HEK293 (cell line): ENCODE results near the gene GRK5.

Experiments
- CTCF ChIA-PET: fragments of 350-600 bp; formaldehyde crosslinking; extraction: SDS; loops from one replicate; lab custom pipeline; 2021; ENCODE audit warnings: antibody characterized with exemption; lab: Yijun Ruan, JAX
- POLR2A ChIA-PET: fragments of 300-600 bp; formaldehyde crosslinking; extraction: SDS; loops from one replicate; lab custom pipeline; 2020; ENCODE audit warnings: antibody characterized with exemption, inconsistent platforms; lab: Yijun Ruan, JAX
- H3K27ac ChIP-seq: fragments of 200-500 bp; sonication (Bioruptor generic); 2 replicates; pipeline ENCODE4 v1.5.1; 2014; ENCODE audit warnings: low read depth, low read length, control low read depth, inconsistent platforms; ENCODE audit errors: extremely low read depth
- H3K36me3 ChIP-seq, 2 experiments: fragments of 200-500 bp in 1 of 2; sonication (Bioruptor generic) in 1 of 2; 1 replicate in 1 of 2; 2 replicates in 1 of 2; pipeline ENCODE4 v1.5.1; 2014 to 2017; ENCODE audit warnings: inconsistent platforms in 2 of 2, low read length in 2 of 2; ENCODE audit not compliant: control insufficient read depth in 2 of 2, insufficient read depth in 1 of 2
- H3K4me1 ChIP-seq: fragments of 200-500 bp; sonication (Bioruptor generic); 2 replicates; pipeline ENCODE4 v1.5.1; 2014; ENCODE audit warnings: mild to moderate bottlenecking, low read length, inconsistent platforms; ENCODE audit not compliant: control insufficient read depth, insufficient read depth
- H3K4me3 ChIP-seq: 2 replicates; pipeline ENCODE4 v1.5.1; 2011; ENCODE audit warnings: low read depth, mild to moderate bottlenecking, control low read depth, low read length, moderate library complexity
- H3K9me3 ChIP-seq: fragments of 200-500 bp; sonication (Bioruptor generic); 2 replicates; pipeline ENCODE4 v1.5.1; 2014; ENCODE audit warnings: low read depth, low read length, inconsistent platforms; ENCODE audit not compliant: control insufficient read depth, insufficient read depth
- BCL11A ChIP-seq: fragments of 450-650 bp; formaldehyde crosslinking; IDR thresholded peaks from 2 replicates; pipeline ENCODE4 v1.5.1; 2016; ENCODE audit warnings: low read depth, missing biosample characterization, missing genetic modification characterization
- BCL11B ChIP-seq: fragments of 450-650 bp; formaldehyde crosslinking; IDR thresholded peaks from 2 replicates; pipeline ENCODE4 v1.5.1; 2016; ENCODE audit warnings: low read depth, missing biosample characterization, missing genetic modification characterization
- MEIS1 ChIP-seq: sonication (generic); formaldehyde crosslinking; IDR thresholded peaks from 2 replicates; pipeline ENCODE4 v1.8.1; 2022; ENCODE audit warnings: missing genetic modification reagents, mild to moderate bottlenecking, borderline replicate concordance
- MZF1 ChIP-seq: fragments of 450-650 bp; formaldehyde crosslinking; IDR thresholded peaks from 2 replicates; pipeline ENCODE4 v1.5.1; 2017; ENCODE audit warnings: missing biosample characterization, missing genetic modification characterization, borderline replicate concordance
- PRDM1 ChIP-seq: fragments of 450-650 bp; formaldehyde crosslinking; IDR thresholded peaks from 2 replicates; pipeline ENCODE4; 2016; ENCODE audit warnings: missing biosample characterization, missing genetic modification characterization
- SP2 ChIP-seq: fragments of 450-650 bp; formaldehyde crosslinking; IDR thresholded peaks from 2 replicates; pipeline ENCODE4 v1.5.1; 2016; ENCODE audit warnings: missing biosample characterization, missing genetic modification characterization
- WT1 ChIP-seq: fragments of 450-650 bp; formaldehyde crosslinking; IDR thresholded peaks from 2 replicates; pipeline ENCODE4 v1.5.1; 2016; ENCODE audit warnings: missing biosample characterization, missing genetic modification characterization
- YY2 ChIP-seq: fragments of 450-650 bp; formaldehyde crosslinking; IDR thresholded peaks from 2 replicates; pipeline ENCODE4 v1.5.1; 2016; ENCODE audit warnings: missing biosample characterization, missing genetic modification characterization
- ZBTB21 ChIP-seq: fragments of 450-650 bp; formaldehyde crosslinking; IDR thresholded peaks from 2 replicates; pipeline ENCODE4 v1.5.1; 2017; ENCODE audit warnings: missing biosample characterization, missing genetic modification characterization
- ZEB2 ChIP-seq: fragments of 450-650 bp; formaldehyde crosslinking; IDR thresholded peaks from 2 replicates; pipeline ENCODE4 v1.5.1; 2016; ENCODE audit warnings: missing biosample characterization, missing genetic modification characterization
- ZNF133 ChIP-seq: fragments of 450-650 bp; formaldehyde crosslinking; IDR thresholded peaks from 2 replicates; pipeline ENCODE4 v1.5.1; 2016; ENCODE audit warnings: missing biosample characterization, missing genetic modification characterization
- ZNF157 ChIP-seq: fragments of 450-650 bp; formaldehyde crosslinking; IDR thresholded peaks from 2 replicates; pipeline ENCODE4 v1.5.1; 2016; ENCODE audit warnings: missing biosample characterization, missing genetic modification characterization
- ZNF221 ChIP-seq: fragments of 450-650 bp; formaldehyde crosslinking; IDR thresholded peaks from 2 replicates; pipeline ENCODE4 v1.5.1; 2017; ENCODE audit warnings: missing biosample characterization, missing genetic modification characterization, borderline replicate concordance
- ZNF274 ChIP-seq, 2 experiments: fragments of 200-500 bp in 1 of 2; fragments of 450-650 bp in 1 of 2; sonication (Bioruptor generic) in 1 of 2; formaldehyde crosslinking in 1 of 2; IDR thresholded peaks; 2 replicates each; pipeline versions ENCODE4 v1.5.1 to v1.6.1; 2014 to 2016; ENCODE audit warnings: borderline replicate concordance in 1 of 2, inconsistent platforms in 1 of 2, low read length in 1 of 2, missing biosample characterization in 1 of 2, missing genetic modification characterization in 1 of 2
- ZNF341 ChIP-seq: fragments of 450-650 bp; formaldehyde crosslinking; IDR thresholded peaks from 2 replicates; pipeline ENCODE4; 2016; ENCODE audit warnings: low read depth, missing biosample characterization, missing genetic modification characterization
- ZNF350 ChIP-seq: fragments of 450-650 bp; formaldehyde crosslinking; IDR thresholded peaks from 2 replicates; pipeline ENCODE4 v1.5.0; 2017; ENCODE audit warnings: missing biosample characterization, mild to moderate bottlenecking, missing genetic modification characterization
- ZNF660 ChIP-seq: fragments of 450-650 bp; IDR thresholded peaks from 2 replicates; pipeline ENCODE4 v1.5.1; 2018; ENCODE audit warnings: missing biosample characterization, mild to moderate bottlenecking, missing genetic modification characterization
- ZNF792 ChIP-seq: fragments of 450-650 bp; formaldehyde crosslinking; IDR thresholded peaks from 2 replicates; pipeline ENCODE4 v1.5.1; 2016; ENCODE audit warnings: missing biosample characterization, missing genetic modification characterization
- TF ChIP-seq, protein P1 (sequence below): fragments of 450-650 bp; formaldehyde crosslinking; IDR thresholded peaks from 2 replicates; pipeline ENCODE4 v1.5.1; 2016; ENCODE audit warnings: missing biosample characterization, missing genetic modification characterization, borderline replicate concordance
- TF ChIP-seq, protein P2 (sequence below): fragments of 450-650 bp; formaldehyde crosslinking; IDR thresholded peaks from 2 replicates; pipeline ENCODE4 v1.5.1; 2016; ENCODE audit warnings: missing biosample characterization, missing genetic modification characterization, borderline replicate concordance
- TF ChIP-seq, protein P3 (sequence below): fragments of 450-650 bp; formaldehyde crosslinking; IDR thresholded peaks from 2 replicates; pipeline ENCODE4 v1.5.1; 2017; ENCODE audit warnings: missing biosample characterization, mild to moderate bottlenecking, missing genetic modification characterization, moderate library complexity
- TF ChIP-seq, protein P4 (sequence below): fragments of 450-650 bp; formaldehyde crosslinking; conservative IDR thresholded peaks from 2 replicates; pipeline ENCODE4 v1.5.1; 2016; ENCODE audit warnings: low read depth, missing biosample characterization, missing genetic modification characterization

GRK5 gene

DNA sequence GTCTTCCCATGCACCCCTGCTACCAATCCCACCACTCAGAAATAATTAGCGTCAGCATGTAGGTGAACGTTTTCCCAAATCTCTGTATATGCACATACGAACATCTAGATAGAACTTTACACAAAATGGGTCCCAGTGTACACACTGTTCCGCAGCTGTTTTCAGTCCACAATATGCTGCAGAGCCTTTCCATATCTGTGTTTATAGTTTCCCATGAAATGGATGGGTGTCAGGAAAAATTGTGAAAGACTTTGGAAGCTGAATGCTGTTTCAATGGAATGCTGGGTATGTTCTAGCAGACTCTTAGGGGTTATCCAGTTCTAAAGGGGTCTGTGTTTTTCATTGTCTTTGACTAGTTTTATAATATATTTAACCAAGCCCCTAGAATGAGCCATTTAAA lies 13.8 kb downstream of the GRK5 start:
- CTCF ChIA-PET: interaction anchor here (2.4 kb wide), 1 partner anchor 12 kb away, joined by 10 read pairs; no protein-coding TSS in a partner anchor
- Histone ChIP-seq H3K4me1 (peaks cover 20% of the 10 kb centered on the region), H3K27ac (no peak overlapping the region), H3K4me3 (no peak overlapping the region), H3K36me3 (no peaks in the 10 kb centered on the region), H3K9me3 (no peaks in the 10 kb centered on the region)
- TF ChIP-seq ZNF157 (tag by site-specific recombination): no peak
- TF ChIP-seq BCL11A: no peak
- no peak for TF ChIP-seq SP2
- no peak for TF ChIP-seq ZNF274 (IDR thresholded peaks at IDR 0.05; ENCODE audit: low read length)
- no peak for TF ChIP-seq ZNF274 (tag by site-specific recombination; IDR thresholded peaks at IDR 0.05; ENCODE audit: borderline replicate concordance)
- TF ChIP-seq MEIS1 (CRISPR knock-in tag): no peak
- TF ChIP-seq ZNF221 (tag by site-specific recombination): no peak
- no peak for TF ChIP-seq ZNF350 (tag by site-specific recombination)
- TF ChIP-seq PRDM1 (tag by site-specific recombination): no peak
- TF ChIP-seq, protein P1, sequence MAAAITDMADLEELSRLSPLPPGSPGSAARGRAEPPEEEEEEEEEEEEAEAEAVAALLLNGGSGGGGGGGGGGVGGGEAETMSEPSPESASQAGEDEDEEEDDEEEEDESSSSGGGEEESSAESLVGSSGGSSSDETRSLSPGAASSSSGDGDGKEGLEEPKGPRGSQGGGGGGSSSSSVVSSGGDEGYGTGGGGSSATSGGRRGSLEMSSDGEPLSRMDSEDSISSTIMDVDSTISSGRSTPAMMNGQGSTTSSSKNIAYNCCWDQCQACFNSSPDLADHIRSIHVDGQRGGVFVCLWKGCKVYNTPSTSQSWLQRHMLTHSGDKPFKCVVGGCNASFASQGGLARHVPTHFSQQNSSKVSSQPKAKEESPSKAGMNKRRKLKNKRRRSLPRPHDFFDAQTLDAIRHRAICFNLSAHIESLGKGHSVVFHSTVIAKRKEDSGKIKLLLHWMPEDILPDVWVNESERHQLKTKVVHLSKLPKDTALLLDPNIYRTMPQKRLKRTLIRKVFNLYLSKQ: no peak
- TF ChIP-seq ZEB2 (tag by site-specific recombination): no peak
- no peak for TF ChIP-seq ZNF341 (tag by site-specific recombination)
- no peak for TF ChIP-seq ZNF133 (tag by site-specific recombination)
- TF ChIP-seq, protein P2, sequence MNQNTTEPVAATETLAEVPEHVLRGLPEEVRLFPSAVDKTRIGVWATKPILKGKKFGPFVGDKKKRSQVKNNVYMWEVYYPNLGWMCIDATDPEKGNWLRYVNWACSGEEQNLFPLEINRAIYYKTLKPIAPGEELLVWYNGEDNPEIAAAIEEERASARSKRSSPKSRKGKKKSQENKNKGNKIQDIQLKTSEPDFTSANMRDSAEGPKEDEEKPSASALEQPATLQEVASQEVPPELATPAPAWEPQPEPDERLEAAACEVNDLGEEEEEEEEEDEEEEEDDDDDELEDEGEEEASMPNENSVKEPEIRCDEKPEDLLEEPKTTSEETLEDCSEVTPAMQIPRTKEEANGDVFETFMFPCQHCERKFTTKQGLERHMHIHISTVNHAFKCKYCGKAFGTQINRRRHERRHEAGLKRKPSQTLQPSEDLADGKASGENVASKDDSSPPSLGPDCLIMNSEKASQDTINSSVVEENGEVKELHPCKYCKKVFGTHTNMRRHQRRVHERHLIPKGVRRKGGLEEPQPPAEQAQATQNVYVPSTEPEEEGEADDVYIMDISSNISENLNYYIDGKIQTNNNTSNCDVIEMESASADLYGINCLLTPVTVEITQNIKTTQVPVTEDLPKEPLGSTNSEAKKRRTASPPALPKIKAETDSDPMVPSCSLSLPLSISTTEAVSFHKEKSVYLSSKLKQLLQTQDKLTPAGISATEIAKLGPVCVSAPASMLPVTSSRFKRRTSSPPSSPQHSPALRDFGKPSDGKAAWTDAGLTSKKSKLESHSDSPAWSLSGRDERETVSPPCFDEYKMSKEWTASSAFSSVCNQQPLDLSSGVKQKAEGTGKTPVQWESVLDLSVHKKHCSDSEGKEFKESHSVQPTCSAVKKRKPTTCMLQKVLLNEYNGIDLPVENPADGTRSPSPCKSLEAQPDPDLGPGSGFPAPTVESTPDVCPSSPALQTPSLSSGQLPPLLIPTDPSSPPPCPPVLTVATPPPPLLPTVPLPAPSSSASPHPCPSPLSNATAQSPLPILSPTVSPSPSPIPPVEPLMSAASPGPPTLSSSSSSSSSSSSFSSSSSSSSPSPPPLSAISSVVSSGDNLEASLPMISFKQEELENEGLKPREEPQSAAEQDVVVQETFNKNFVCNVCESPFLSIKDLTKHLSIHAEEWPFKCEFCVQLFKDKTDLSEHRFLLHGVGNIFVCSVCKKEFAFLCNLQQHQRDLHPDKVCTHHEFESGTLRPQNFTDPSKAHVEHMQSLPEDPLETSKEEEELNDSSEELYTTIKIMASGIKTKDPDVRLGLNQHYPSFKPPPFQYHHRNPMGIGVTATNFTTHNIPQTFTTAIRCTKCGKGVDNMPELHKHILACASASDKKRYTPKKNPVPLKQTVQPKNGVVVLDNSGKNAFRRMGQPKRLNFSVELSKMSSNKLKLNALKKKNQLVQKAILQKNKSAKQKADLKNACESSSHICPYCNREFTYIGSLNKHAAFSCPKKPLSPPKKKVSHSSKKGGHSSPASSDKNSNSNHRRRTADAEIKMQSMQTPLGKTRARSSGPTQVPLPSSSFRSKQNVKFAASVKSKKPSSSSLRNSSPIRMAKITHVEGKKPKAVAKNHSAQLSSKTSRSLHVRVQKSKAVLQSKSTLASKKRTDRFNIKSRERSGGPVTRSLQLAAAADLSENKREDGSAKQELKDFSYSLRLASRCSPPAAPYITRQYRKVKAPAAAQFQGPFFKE: no peak
- no peak for TF ChIP-seq YY2 (tag by site-specific recombination)
- no peak for TF ChIP-seq ZNF660 (tag by site-specific recombination)
- TF ChIP-seq, protein P3, sequence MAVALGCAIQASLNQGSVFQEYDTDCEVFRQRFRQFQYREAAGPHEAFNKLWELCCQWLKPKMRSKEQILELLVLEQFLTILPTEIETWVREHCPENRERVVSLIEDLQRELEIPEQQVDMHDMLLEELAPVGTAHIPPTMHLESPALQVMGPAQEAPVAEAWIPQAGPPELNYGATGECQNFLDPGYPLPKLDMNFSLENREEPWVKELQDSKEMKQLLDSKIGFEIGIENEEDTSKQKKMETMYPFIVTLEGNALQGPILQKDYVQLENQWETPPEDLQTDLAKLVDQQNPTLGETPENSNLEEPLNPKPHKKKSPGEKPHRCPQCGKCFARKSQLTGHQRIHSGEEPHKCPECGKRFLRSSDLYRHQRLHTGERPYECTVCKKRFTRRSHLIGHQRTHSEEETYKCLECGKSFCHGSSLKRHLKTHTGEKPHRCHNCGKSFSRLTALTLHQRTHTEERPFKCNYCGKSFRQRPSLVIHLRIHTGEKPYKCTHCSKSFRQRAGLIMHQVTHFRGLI: no peak
- TF ChIP-seq WT1 (tag by site-specific recombination): no peak
- POLR2A ChIA-PET: no interaction called here

DNA sequence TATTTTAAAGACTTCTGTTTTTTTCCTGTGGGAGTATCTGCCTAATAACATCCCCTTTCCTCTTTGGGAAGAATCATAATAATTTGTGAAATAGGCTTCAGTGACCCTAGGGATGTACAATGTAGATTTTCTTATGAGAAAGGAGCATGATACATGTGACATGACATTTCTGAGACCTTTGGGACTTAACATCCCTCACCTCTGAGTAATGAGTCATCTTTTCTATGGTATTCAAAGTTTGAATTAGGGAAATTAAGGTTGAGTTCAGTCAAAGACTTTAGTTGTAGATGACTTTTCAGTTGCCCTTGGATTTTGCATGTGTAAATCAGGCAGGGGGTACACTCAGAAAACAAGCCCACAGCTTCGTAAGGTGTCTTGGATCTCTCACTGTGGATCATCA lies 14.3 kb downstream of the GRK5 start:
- Histone ChIP-seq H3K36me3 (no peaks in the 10 kb centered on the region), H3K4me1 (peaks cover 20% of the 10 kb centered on the region), H3K27ac (no peak overlapping the region), H3K4me3 (no peak overlapping the region), H3K9me3 (no peaks in the 10 kb centered on the region)
- ChIA-PET POLR2A (interaction anchor here (1.2 kb wide), 1 partner anchor 16 kb away, joined by 3 read pairs; no protein-coding TSS in a partner anchor), CTCF (interaction anchor here (0.8 to 2.4 kb wide), 2 partner anchors 12 to 15 kb away, joined by 4 to 10 read pairs; no protein-coding TSS in a partner anchor)
- no peak for TF ChIP-seq MZF1 (tag by site-specific recombination)
- TF ChIP-seq BCL11B: no peak
- no peak for TF ChIP-seq ZNF792 (tag by site-specific recombination)
- no peak for TF ChIP-seq ZBTB21
- TF ChIP-seq, protein P4, sequence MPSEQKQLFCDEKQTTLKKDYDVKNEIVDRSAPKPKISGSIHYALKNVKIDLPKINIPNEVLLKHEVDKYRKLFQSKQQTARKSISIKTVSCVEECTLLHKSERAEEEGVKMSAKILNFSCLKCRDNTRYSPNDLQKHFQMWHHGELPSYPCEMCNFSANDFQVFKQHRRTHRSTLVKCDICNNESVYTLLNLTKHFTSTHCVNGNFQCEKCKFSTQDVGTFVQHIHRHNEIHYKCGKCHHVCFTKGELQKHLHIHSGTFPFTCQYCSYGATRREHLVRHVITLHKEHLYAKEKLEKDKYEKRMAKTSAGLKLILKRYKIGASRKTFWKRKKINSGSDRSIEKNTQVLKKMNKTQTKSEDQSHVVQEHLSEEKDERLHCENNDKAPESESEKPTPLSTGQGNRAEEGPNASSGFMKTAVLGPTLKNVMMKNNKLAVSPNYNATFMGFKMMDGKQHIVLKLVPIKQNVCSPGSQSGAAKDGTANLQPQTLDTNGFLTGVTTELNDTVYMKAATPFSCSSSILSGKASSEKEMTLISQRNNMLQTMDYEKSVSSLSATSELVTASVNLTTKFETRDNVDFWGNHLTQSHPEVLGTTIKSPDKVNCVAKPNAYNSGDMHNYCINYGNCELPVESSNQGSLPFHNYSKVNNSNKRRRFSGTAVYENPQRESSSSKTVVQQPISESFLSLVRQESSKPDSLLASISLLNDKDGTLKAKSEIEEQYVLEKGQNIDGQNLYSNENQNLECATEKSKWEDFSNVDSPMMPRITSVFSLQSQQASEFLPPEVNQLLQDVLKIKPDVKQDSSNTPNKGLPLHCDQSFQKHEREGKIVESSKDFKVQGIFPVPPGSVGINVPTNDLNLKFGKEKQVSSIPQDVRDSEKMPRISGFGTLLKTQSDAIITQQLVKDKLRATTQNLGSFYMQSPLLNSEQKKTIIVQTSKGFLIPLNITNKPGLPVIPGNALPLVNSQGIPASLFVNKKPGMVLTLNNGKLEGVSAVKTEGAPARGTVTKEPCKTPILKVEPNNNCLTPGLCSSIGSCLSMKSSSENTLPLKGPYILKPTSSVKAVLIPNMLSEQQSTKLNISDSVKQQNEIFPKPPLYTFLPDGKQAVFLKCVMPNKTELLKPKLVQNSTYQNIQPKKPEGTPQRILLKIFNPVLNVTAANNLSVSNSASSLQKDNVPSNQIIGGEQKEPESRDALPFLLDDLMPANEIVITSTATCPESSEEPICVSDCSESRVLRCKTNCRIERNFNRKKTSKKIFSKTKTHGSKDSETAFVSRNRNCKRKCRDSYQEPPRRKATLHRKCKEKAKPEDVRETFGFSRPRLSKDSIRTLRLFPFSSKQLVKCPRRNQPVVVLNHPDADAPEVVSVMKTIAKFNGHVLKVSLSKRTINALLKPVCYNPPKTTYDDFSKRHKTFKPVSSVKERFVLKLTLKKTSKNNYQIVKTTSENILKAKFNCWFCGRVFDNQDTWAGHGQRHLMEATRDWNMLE: no peak
